HG03060 (cell line): Measurements from ENCODE around the gene NADSYN1.

Source experiments
- ATAC-seq: cut with Tn5 transposase; IDR thresholded peaks from one replicate; pipeline ENCODE4 v1.9.1; 2021; ENCODE audit warnings: low read depth, moderate number of reproducible peaks; ENCODE audit not compliant: unreplicated experiment

The NADSYN1 gene

DNA sequence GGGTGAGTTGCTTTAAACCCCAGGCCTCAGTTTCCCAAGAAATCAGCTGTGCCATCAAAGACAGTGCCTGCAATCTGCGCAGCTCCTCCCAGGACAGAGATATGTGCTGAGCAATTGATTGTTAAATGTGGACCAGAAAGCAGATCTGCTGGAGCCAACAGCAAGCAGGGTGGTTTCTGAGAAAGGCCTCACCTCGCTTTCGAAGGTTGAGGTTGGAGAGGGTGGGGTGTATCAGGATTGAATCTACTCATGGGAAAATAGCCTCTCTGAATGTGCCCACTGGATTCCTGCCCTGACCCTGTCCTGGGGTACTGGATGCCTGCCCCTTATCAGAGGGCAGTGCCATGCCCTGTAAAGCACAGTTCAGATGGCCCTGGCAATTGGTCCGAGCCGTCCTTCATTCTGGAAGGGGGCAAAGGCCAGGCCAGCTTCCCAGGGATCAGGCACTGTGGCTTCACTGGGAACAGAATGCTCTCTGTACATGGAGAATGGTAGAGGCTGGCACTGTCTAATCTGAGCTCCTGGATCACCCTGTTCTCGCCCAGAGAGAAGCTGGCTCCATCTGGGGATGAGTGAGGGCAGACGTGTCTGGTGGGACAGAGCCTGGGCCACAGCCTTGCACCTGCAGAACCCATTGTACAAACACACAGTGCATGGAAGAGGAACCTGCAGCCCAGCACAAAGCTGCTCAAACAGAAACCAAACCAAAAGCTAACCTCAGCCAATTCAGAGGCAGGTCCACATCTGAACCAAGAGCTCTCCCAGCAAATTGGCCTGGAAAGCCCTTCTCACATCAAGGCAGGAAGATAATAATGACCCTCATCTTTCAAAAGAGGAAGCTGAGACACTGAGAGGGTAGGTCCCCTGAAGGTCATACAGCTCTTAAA, 20.0 kb upstream of the NADSYN1 start:
- no peak for ATAC-seq

DNA sequence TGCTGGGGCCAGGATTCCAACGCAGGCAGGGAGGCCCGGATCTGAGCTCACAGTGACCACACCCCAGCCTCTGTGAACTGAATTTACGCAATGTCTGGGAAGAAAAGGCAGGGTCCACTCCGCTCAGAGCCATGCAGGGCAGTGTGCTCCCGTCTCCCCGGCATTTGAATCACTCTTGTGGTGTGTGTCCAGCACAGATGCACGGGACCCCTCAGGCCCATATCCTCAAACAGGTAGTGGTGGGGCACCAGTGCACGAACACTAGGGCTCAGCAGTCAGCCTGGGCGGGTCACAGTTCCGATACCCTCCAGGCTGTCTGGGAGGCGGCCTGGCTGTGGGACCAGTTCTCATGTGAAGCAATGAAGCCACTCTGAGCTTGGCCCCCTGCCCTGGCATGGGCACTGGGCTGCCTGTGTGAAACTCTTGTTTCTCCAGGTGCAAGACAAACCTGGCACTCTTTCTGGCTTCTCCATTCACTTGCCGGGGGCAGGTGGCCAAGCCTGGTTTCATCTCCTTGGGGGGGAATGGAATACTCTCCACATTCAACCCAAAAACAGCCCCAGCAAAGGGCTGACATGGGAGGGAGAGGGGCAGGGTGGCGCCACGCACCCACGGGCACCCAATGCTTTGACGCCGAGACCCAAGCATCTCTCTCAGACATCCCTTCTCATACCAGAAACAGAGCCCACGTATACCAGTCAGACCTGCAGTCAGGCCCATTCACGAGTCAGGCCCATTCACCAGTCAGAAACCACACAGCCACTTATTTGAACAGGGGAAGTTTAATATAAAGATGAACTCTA, 19.2 kb upstream of the NADSYN1 start:
- ATAC-seq, result no peak

DNA sequence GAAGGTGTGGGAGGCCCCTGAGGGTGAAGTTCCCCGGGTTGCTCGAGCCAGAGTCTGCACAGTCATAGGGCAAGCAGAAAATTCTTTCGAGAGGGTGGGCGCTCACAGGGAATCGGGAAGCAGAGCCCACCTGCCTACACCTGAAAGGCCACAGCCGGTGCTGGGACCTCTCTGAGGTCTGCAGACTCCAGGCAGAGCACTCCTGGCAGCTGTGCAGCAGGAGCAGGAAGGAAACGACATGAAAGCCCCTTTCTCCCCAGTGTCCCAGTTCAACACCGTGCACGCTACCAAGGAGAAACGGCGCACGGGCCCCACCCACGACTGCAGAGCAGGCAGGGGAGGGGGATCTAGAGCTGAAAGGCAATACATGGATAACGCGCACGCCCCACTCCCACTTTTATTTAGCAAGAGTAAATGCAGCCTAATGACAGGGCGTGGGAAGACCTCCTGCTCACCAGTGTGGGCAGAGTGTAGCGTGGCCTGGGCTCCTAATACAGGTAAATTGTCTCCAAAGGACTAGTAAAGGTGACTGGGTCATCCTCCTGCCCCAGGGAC, 18.4 kb upstream of the NADSYN1 start:
- no peak for ATAC-seq

DNA sequence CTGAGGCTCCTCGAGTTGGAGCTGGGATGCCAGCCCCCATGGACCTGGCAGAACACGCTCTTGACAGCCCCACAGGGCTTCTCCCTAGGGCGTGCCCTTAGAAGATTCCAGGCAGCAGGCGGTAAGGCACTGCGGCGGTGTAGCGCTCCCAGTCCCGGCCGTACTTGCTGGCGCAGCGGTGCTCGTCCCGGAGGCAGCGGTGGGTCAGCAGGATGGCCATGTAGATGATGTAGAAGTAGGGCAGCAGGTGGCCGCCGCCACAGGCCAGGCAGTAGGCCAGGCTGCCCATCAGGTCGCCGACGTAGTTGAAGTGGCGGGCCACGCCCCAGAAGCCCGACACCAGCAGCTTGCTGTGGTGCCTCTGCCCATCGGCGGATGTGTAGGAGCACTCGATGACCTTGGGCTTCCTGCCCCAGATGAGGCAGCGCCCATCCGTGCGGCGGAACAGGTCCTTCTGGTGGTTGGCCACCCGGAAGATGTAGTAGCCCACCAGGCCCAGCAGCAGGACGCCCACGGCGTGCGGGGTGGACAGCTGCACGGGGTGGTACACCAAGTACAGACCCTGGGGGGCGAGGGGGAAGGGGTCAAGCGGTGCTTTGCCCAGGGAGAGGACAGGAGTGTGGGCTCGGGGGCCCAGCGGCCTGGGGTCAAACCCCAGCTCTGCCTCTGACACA, 17.6 kb upstream of the NADSYN1 start:
- no peak for ATAC-seq

DNA sequence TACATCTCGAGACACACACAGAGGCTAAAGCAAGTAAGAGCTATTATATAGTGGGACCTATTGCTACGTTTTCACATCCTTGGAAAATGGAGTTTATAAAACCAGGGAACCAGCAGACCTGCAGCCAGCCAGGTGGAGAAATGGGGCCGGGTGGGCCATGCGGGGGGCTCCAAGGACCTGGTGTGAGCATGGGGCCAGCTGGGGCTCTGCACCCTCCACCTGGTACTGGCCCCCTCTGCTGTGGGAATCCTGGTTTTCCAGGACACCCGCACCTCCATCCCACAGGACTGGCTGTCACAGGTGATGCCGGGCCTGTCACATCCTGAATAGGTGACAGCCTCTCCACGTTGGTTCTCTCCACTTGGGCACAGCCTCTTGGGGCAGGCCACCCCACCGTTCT, 16.1 kb upstream of the NADSYN1 start:
- ATAC-seq, result no peak

DNA sequence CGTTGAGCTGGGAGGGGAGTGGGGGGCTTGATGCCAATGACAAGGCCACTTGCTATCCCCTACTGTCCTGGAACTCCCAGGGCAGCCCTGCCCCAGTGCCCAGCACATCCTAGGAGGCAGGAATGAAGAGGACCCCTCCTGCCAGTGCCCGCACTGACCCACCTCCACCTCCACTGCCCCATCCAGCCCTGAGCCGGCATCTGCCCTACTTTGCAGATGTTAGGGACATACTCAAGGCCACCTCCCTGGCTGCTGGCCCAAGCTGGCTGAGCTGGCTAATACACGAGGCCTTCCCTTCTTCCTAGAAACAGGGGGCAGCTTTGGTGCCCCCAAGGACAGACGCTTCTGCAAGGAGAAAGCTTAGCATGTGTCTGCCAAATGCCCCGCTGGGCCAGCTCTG, 15.6 kb upstream of the NADSYN1 start:
- no peak for ATAC-seq

DNA sequence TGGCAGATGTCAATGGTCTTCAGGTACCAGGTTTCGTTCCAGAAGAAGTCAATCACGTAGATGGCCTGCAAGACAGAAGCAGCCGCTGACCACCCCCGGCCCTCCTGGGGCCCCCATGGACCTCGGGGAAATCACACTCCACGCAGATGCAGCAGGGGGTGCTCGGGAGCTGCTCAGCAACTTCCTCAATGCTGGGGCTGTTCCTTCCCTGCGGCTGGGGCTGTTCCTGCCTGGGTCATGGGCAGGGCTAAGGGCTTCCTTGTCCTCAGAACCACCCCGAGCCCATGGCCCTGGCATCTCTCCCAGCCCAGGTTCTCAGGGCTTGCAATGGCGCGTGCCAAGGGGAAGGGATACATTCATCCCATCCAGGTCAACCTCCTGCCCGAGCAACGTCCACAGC, 15.1 kb upstream of the NADSYN1 start:
- ATAC-seq, result no peak

DNA sequence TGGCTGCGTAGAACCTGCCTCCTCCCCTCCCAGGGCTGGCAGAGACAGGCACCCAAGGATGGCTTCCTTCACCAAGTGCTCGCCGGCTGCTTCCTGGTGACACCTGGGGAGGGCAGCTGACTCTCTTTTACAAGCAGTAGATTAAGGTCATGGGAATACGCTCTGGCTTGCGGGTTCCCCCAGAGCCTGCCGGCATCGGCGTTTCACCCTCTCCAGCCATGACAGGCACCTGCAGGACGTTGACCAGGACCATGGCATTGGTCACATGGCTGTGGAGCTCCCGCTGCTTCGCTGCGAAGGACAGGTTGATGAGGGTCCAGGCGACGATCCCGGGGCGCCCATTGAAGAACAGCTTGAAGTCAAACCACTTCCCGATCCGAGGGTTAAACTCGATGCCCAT, 14.4 kb upstream of the NADSYN1 start:
- no peak for ATAC-seq

DNA sequence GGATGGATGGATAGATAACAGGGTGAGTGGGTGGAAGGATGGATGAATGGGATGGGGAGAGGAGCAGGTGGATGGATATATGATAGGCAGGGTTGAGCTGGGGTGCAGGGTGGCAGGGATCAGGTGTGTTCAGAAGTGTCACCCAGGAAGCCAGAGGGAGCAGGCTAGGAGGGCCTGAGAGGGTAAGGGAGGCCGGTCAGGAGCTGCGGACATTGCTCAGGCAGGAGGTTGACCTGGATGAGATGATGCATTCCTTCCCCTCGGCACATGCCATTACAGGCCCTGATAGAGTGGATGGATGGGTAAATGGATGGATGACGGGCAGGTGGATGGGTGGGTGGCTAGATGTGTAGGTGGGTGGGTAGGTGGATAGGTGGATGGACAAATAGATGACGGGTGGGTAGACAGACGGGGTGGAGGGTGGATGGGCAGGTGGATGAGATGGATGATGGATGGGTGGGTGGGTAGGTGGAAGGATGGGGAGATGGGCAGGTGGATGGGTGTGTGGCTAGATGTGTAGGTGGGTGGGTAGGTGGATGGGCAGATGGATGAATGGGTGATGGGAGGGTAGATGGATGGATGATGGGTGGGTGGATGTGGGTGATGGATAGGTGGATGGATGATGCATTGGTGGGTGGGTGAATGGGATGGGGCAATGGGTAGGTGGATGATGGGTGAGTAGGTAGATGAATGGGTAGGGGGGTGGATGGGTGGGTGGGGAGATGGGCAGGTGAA, 12.8 kb upstream of the NADSYN1 start:
- ATAC-seq, result no peak

DNA sequence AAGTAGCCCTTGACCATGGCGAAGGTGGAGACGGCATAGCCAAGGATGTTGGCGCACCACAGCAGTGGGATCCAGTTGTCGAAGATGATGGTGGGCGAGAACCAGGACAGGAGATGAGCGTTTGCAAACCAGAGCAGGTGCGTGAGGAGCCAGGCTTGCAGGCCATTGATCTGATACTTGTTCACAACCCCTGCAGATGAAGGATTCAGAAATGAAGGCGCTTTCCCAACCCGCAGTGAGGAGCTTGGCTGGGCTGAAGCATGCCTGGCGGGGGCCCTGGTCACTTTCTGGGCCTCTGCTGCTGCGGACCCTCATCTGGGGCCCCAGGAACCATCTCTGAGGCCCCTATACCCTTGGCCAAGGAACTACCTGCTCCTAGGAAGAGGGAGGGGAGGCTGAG, 11.8 kb upstream of the NADSYN1 start:
- ATAC-seq, result no peak

DNA sequence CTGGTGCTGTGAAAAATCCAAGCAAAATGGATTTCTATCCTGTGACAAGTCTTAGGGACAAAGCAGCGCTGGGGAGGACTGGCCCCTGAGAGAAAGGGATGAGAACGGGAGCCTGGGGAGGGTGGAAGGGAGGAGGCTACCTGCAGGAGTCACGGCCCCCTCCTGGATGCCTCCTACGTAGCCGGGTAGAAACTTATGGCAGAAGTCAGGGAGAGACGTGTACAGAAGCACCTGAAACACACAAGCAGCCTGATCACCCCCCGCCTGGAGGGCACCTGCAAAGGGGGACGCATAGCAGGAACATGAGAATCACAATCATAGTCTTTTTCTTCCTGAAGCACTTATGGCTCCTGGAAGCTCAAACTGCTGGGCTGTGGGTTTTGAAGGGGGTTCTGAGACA, 10.9 kb upstream of the NADSYN1 start:
- ATAC-seq, result no peak

DNA sequence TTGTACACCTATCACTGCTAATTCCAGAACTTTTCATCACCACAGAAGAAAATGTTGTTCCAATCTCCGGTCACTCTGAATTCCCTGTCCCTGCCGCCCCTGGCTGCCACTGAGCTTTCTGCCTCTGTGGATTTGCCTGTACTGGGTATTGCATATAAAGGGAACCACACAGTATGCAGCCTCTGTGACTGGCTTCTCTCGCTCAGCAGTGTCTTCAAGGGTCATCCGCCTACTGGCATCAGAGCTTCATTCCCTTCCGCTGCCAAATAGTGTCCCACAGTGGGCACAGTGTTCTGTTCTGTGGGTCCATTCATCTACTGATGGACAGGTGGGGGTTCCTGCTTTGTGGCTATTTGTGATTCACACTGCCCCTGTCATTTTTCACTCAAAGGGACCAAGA, 10.1 kb upstream of the NADSYN1 start:
- no peak for ATAC-seq

DNA sequence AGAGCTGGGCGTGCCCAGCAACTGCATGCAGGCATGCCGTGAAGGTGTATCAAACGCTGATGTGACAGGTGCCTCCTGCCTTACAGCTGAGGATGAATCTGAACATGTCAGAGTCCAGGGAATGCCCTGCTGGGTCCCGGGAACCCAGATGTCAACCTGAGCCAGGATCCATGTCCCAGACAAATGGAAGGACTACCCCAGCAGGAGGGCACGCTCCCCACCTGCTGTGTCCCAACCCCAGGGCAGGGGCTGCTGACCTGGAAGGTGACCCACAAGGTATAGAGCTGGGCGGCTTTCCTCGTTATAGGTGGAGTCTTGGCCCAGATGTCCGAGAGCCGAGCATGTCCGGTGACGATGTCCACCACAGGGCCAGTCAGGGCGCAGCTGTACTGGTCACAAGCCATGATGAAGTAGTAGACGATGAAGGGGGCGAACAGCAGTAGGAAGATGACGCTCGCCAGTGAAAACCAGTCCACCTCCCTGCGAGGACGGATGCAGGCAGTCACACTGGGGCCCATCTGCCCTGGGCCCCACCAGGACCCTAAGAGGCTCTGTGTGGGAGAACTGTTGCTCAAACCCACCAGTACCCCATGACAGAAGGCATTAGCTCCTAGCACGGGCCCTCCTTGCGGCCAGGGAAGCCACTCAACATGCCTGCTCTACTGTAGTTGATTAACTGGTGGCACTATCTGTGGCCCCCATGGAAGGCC, 9.1 kb upstream of the NADSYN1 start:
- ATAC-seq, result no peak

DNA sequence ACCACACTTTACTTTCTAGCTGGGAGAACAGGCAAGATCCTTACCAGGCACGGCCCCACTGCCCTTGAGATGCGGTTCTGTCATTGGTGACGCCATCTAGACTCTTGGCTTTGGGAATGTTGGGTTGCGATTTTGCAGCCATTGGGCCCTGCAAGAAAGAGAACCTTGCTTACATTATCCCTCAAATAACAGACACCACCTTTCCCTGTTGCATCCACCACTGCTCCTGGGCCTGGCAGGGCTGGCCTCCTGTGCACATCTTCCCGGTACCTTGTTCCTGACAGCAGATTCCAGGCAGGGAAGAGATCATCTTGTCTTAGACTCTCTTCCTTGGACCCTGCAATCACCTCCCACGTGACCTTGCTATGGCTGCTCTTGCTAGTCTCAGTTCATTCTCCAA, 8.2 kb upstream of the NADSYN1 start:
- ATAC-seq, result no peak

DNA sequence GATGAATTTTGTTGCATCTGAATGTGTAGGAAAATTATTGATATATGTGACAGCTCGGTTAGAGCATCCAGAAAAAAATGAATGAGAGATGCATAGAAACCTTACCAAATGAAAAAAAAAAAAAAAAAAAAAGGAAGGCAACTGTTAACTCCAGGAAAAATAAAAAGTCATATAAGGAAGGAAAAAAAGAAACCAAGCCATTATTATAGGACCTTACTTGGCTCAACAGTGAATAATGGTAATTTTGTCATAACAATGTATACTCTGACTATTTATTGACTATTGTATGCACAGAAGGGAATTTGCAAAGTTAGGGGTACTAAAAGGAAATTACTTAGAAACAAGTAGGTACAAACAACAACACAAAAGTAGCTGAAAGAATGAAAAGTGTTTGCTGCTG, 6.9 kb upstream of the NADSYN1 start:
- no peak for ATAC-seq

DNA sequence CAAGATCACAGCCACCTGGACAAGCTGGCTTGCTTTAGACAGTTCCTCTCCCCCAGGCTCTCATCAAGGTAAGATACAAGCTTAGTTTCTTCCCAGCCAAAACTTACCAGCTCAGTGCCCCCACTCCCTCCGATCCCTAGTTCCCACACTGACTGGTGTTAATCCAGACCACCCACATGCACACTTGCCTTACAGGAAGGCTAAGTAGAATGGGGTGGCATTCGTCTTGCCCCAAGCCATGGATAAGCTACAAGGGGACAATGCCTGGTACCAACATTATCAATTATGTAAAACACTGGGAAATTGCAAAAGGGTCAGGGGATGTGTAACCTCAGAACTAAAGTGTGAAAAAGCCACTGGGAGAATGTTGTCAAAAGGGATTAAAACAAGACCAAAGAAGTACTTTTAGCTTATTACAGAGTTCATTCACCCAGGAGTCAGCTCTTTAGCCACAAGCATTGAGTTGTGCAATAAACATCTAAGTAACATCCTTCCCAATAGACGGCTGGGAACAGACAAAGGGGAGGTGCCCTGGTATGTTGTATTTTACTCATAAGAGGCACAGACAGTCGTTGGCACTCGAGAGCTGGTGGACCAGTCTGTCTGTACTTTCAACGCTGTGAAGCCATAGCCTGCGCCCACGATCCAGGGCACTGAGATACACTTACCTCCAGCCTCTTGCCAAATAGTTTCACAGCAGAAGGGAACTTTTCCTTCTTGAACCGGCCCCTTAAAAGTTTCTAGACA, 5.9 kb upstream of the NADSYN1 start:
- no peak for ATAC-seq

DNA sequence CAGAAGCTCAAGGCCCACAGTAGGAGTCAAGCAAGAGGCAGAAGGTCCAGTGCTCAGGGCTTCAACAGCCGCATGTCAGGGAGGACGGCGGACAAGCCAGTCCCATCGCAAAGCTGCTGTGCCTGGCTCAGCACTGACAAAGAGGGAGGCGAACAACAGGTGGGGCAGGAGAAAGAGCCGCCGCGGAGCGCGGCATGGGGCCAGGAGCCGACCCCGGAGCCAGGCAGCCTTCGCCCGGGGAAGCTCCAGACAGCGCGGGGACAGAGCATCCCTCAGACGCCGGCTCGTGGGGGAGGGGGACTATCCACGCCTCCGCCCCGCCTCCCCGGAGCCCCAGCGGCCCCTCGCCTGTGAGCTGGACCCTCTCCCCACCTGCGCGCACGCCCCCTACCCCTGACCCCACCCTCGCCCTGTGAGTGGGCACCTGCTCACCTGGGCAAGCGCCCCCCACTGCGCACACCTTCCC, 5.2 kb upstream of the NADSYN1 start:
- no peak for ATAC-seq

DNA sequence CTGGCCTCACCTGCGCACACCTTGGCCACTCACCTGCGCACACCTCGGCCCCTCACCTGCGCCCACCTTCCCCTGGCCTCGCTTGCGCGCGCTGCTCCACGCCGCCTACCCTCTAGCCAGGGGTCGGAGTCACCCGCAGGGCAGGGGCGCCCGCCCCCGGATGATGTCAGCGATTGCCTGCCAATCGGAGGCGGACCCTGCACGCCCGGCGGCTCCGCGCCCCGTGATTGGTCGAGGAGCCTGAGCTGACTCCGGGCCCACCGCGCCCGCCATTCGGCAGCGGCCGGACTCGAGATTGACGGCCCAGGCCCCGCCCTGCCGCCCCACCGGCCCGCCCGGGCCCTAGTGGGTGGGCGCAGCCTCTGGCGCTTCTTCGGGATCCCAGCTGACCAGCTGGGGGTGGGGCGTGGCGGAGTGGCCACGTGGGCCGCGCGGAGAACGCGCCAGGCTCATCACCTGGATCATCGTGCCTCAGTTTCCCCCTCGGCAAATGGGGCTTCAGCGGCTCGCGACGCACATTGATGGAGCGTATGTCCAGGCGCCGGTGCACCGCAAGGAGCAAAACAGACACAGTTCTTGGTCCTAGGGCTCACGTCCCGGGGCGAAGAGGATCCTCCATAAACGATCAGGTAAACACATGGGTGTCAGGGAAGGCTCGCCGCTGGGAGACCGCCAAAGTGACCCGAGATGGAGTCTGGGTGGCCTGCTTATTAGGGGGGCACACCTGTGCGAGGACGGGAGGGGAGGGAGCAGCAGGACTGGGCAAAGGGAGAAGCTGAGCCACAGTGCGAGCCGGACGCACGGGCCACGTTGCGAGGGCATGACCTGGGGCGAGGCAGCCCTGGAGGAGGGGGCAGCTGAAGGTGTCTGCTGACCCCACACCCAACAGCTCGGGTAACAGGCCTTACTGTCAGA, 4.5 kb upstream of the NADSYN1 start, which contains the start of gene DHCR7:
TSS of gene DHCR7 (minus strand) at position 137 of the 915 bp plus-strand sequence. CDS start 3,441 bp downstream, outside the sequence.
- peak; percentile 54 for ATAC-seq
